Nephron (organoid): ENCODE data around the gene SHKBP1.
"Not testable (repeated sequence)": the region's sequence is repeated elsewhere in the genome, so short reads cannot be mapped to it uniquely, and the experiment has no call there.

Source experiments
- H3K27ac Mint-ChIP-seq, 3 experiments: 2 replicates each; pipeline ENCODE4 v1.8.0; 2020; ENCODE audit warnings: mixed read lengths in 3 of 3, mild to moderate bottlenecking in 2 of 3, moderate library complexity in 1 of 3
- H3K27me3 Mint-ChIP-seq: 2 replicates; pipeline ENCODE4 v1.8.0; 2021; ENCODE audit warnings: low read depth, mild to moderate bottlenecking, moderate library complexity, mixed read lengths
- H3K36me3 Mint-ChIP-seq: 2 replicates; pipeline ENCODE4 v1.8.0; 2020; ENCODE audit warnings: low read depth, mixed read lengths
- H3K4me1 Mint-ChIP-seq: 2 replicates; pipeline ENCODE4 v1.8.0; 2020; ENCODE audit warnings: mixed read lengths
- H3K4me3 Mint-ChIP-seq, 3 experiments: 2 replicates each; pipeline ENCODE4 v1.8.0; 2020; ENCODE audit warnings: mild to moderate bottlenecking in 3 of 3, mixed read lengths in 3 of 3, moderate library complexity in 2 of 3
- H3K9me3 Mint-ChIP-seq: 2 replicates; pipeline ENCODE4 v1.8.0; 2020; ENCODE audit warnings: mixed read lengths
- TF ChIP-seq, protein P1 (sequence below), 3 experiments: fragments of 200-600 bp; sonication (generic); IDR thresholded peaks; one replicate each; pipeline ENCODE4 v1.5.0; 2021; ENCODE audit warnings: antibody characterized with exemption in 3 of 3; ENCODE audit not compliant: unreplicated experiment in 3 of 3

The SHKBP1 gene

DNA sequence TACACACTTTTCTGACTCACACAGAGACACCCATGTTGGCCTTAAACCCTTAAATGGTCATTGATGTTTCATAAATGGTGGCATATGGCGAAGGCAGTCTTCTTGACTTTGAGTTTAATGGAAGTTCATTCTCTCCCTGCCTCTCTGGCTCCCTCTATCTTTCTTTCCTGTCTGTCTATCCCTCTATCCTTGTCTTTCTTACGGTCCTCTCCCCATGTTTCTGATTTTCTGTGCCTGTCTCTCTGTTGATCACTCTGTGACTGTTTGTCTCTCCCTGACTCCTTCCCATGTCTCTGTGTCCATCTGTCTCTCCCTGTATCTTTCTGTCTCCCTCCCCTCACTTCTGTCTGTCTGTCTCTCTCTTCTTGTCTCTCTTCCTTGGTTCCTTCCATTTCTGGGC, 43.2 kb upstream of the SHKBP1 start:
- Mint-ChIP-seq H3K27me3 (peaks cover 39% of the 10 kb centered on the region), H3K4me3 (no peak overlapping the region), H3K36me3 (no peaks in the 10 kb centered on the region), H3K27ac (no peak overlapping the region), H3K4me1 (peaks cover 11% of the 10 kb centered on the region), H3K9me3 (no peaks in the 10 kb centered on the region)
- TF ChIP-seq, protein P1, sequence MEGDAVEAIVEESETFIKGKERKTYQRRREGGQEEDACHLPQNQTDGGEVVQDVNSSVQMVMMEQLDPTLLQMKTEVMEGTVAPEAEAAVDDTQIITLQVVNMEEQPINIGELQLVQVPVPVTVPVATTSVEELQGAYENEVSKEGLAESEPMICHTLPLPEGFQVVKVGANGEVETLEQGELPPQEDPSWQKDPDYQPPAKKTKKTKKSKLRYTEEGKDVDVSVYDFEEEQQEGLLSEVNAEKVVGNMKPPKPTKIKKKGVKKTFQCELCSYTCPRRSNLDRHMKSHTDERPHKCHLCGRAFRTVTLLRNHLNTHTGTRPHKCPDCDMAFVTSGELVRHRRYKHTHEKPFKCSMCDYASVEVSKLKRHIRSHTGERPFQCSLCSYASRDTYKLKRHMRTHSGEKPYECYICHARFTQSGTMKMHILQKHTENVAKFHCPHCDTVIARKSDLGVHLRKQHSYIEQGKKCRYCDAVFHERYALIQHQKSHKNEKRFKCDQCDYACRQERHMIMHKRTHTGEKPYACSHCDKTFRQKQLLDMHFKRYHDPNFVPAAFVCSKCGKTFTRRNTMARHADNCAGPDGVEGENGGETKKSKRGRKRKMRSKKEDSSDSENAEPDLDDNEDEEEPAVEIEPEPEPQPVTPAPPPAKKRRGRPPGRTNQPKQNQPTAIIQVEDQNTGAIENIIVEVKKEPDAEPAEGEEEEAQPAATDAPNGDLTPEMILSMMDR (IDR thresholded peaks at IDR 0.05; ENCODE audit: unreplicated experiment in 3 of 3): no peak

DNA sequence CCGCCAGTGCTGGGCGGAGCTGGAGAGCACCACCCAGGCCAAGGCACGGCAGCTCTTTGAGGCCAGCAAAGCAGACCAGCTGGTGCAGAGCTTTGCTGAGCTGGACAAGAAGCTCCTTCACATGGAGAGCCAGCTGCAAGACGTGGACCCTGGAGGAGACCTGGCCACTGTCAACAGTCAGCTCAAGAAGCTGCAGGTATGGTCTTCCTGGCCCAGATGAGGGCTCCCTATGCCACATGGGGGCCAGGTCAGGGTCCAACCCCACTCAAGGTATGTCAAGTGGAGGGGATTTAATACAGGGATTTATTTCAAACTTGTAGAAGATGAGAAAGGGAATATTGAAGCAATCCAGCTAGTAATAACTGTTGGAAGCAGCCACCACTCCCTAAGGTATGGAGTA, 42.5 kb upstream of the SHKBP1 start:
- H3K36me3 Mint-ChIP-seq: no peaks in the 10 kb centered on the region
- H3K4me1 Mint-ChIP-seq: peaks cover 11% of the 10 kb centered on the region
- TF ChIP-seq, protein P1 (IDR thresholded peaks at IDR 0.05; ENCODE audit: unreplicated experiment in 3 of 3): no peak
- no peak overlapping the region for H3K4me3 Mint-ChIP-seq
- H3K27ac Mint-ChIP-seq: no peak overlapping the region
- no peaks in the 10 kb centered on the region for H3K9me3 Mint-ChIP-seq
- H3K27me3 Mint-ChIP-seq: peaks cover 43% of the 10 kb centered on the region

DNA sequence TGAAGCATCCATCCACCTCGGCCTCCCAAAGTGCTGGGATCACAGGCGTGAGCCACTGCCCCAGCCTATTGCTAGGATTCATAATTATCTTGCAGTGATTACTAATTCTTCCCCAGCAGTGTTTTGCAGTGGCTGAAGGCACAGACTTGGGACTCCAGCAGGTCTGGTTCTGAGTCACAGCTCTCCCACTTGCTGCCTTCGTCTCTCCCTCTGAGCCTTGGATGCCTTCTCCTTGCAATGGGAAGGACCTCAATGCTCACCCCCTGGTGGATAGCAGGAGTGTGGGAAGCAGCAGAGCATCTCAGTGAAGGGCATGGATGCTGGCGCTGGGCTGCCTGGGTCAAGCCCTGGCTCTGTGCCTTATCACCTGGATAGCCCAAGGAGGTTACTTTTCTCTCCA, 37.6 kb upstream of the SHKBP1 start:
- Mint-ChIP-seq H3K9me3 (no peaks in the 10 kb centered on the region), H3K27ac (no peak overlapping the region), H3K36me3 (no peaks in the 10 kb centered on the region), H3K4me3 (no peak overlapping the region), H3K4me1 (peaks cover 16% of the 10 kb centered on the region), H3K27me3 (peaks cover 22% of the 10 kb centered on the region)
- TF ChIP-seq, protein P1 (IDR thresholded peaks at IDR 0.05; ENCODE audit: unreplicated experiment in 3 of 3): no peak

DNA sequence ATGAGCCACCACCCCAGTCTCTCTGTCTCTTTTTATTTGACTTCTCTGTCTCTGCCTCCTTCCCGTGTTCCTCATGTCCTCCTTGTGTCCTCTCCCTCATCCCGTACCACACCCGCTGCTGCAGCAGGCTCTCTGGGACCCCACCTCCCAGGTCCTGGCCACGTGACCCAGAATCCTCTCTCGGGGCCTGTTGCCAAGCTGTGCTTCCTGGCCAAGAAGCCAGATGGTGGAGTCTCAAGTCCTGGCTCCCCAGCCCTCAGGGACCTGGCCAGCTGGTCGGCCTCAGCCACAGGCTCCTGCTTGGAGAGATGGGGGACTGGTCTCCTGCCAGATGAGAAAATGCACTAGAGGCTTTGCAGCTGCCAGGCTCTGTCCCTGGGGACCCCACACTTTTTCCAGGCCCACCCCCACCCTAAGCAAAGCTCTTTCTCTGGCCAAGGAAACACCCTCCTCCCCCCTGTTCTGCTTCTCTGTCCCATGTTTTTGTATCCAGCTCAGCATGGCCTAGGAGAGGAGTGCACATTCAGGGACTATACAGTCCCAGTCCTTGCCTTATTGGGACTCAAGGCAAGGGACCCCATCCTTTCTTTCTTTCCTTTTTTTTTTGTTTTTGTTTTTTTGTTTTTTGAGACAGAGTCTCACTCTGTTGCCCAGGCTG, 34.3 kb upstream of the SHKBP1 start:
- H3K36me3 Mint-ChIP-seq: no peaks in the 10 kb centered on the region
- TF ChIP-seq, protein P1 (IDR thresholded peaks at IDR 0.05; ENCODE audit: unreplicated experiment in 3 of 3): no peak
- H3K4me3 Mint-ChIP-seq: peak overlapping the region in 1 of 3 experiments; percentile 6
- H3K9me3 Mint-ChIP-seq: peaks cover 5% of the 10 kb centered on the region
- H3K4me1 Mint-ChIP-seq: peaks cover 16% of the 10 kb centered on the region
- peak overlapping the region in 2 of 3 experiments; percentile 37 to 61 for H3K27ac Mint-ChIP-seq
- H3K27me3 Mint-ChIP-seq: peaks cover 23% of the 10 kb centered on the region

DNA sequence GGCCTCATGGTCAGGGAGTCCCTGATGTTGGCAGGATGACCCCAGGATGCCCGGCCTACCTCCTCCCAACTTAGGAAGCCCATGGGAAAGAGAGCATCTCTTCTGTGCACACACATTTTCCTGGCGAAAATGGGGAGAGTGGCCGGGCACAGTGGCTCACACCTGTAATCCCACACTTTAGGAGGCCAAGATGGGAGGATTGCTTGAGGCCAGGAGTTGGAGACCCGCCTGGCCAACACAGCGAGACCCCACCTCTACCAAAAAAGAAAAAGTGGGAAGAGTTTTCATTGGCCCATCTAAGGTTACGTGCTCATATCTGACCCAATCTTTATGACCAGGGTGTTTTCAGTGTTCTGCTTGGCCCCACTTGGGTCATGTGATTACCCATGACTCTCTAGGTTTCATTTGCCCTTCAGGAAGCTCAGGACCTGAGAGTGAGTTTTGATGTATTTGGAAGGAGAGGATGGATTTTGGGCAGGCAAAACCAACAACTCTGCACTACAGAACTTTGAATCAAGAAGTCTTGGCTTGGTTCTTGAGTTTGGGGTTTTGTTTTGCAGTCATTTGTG, 33.6 kb upstream of the SHKBP1 start:
- TF ChIP-seq, protein P1 (IDR thresholded peaks at IDR 0.05; ENCODE audit: unreplicated experiment in 3 of 3): no peak
- Mint-ChIP-seq H3K9me3 (peaks cover 5% of the 10 kb centered on the region), H3K36me3 (no peaks in the 10 kb centered on the region), H3K4me1 (peaks cover 16% of the 10 kb centered on the region), H3K27me3 (peaks cover 20% of the 10 kb centered on the region), H3K27ac (peak overlapping the region in 1 of 3 experiments; percentile 37), H3K4me3 (no peak overlapping the region)

DNA sequence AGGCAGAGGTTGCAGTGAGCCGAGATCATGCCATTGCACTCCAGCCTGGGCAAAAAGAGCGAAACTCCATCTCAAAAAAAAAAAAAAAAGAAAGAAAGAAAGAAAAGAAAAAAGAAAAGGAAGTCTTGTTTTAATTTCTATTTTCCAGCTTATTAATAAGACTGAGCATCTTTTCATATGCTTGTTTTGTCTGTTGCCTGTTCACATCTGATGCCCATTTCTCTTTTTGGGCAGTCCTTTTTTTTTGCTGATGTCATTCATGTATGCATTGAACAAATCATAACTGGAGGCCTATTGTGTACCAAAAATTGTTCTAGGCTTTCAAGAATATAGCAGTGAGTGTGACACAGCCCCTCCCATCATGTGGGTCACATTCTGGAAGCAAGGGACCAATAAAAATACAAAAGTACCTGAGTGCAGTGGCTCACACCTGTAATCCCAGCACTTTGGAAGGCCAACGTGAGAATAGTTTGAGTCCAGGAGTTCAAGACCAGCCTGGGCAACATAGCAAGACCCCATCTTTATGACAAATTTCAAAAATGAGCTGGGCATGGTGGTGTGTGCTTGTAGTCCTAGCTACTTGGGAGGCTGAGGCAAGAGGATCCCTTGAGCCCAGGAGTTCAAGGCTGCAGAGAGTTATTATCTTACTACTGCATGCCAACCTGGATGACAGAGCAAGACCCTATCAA, 30.4 kb upstream of the SHKBP1 start:
- not testable (repeated sequence) for H3K4me3 Mint-ChIP-seq, H3K9me3 Mint-ChIP-seq, H3K36me3 Mint-ChIP-seq, H3K27ac Mint-ChIP-seq
- Mint-ChIP-seq H3K4me1 (peaks cover 21% of the 10 kb centered on the region), H3K27me3 (peaks cover 35% of the 10 kb centered on the region)

DNA sequence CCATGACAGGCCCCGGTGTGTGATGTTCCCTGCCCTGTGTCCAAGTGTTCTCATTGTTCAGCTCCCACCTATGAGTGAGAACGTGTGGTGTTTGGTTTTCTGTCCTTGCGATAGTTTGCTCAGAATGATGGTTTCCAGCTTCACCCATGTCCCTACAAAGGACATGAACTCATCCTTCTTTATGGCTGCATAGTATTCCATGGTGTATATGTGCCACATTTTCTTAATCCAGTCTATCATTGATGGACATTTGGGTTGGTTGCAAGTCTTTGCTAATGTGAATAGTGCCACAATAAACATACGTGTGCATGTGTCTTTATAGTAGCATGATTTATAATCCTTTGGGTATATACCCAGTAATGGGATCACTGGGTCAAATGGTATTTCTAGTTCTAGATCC, 29.5 kb upstream of the SHKBP1 start:
- Mint-ChIP-seq H3K4me1 (peaks cover 19% of the 10 kb centered on the region), H3K27me3 (peaks cover 38% of the 10 kb centered on the region)
- H3K4me3 Mint-ChIP-seq, H3K9me3 Mint-ChIP-seq, H3K36me3 Mint-ChIP-seq, H3K27ac Mint-ChIP-seq: not testable (repeated sequence)
